H54 (cell line): ENCODE results near the gene POU2F1.
"Not testable (repeated sequence)": the region's sequence is repeated elsewhere in the genome, so short reads cannot be mapped to it uniquely, and the experiment has no call there.

ENCODE experiments used
- DNase-seq: peaks from one replicate; pipeline ENCODE4 v3.0.0; 2011; ENCODE audit warnings: low spot score, mixed read lengths; ENCODE audit not compliant: insufficient read length
- FAIRE-seq: peaks from 3 replicates; lab custom pipeline; 2011; peaks lifted over from hg19 to GRCh38; lab: Jason Lieb, UNC
- POLR2A ChIP-seq: IDR thresholded peaks from 2 replicates; pipeline ENCODE4 v1.6.1; 2011; ENCODE audit warnings: low read depth, mild to moderate bottlenecking, low read length

Gene POU2F1

GRCh38 chr1:167197236-167197635 is 23.4 kb upstream of the POU2F1 start:
- no peak for TF ChIP-seq POLR2A
- DNase-seq = no peak
- FAIRE-seq = no peak

- no peak for DNase-seq
- FAIRE-seq = no peak
- TF ChIP-seq POLR2A = no peak
These were observed 23.0 kb upstream of the POU2F1 start for GRCh38 chr1:167197692-167198091.

GRCh38 chr1:167198518-167199133 is 22.1 kb upstream of the POU2F1 start:
- TF ChIP-seq POLR2A = no peak
- no peak for FAIRE-seq
- no peak for DNase-seq

- FAIRE-seq (no peak), DNase-seq (no peak)
- no peak for TF ChIP-seq POLR2A
These were observed 21.0 kb upstream of the POU2F1 start for GRCh38 chr1:167199656-167200055.

GRCh38 chr1:167200272-167200671 is 20.4 kb upstream of the POU2F1 start:
- no peak for FAIRE-seq
- TF ChIP-seq POLR2A = no peak
- no peak for DNase-seq

- FAIRE-seq = no peak
- no peak for DNase-seq
- no peak for TF ChIP-seq POLR2A
These were observed 19.9 kb upstream of the POU2F1 start for GRCh38 chr1:167200749-167201148.

- TF ChIP-seq POLR2A = no peak
- DNase-seq (no peak), FAIRE-seq (no peak)
These were observed 18.6 kb upstream of the POU2F1 start for GRCh38 chr1:167202049-167202448.

- FAIRE-seq = not testable (repeated sequence)
These were observed 15.2 kb upstream of the POU2F1 start for GRCh38 chr1:167205306-167206050.

GRCh38 chr1:167206166-167206835 is 14.4 kb upstream of the POU2F1 start:
- FAIRE-seq (no peak), DNase-seq (no peak)
- TF ChIP-seq POLR2A = no peak

More at GRCh38 chr1:167205306-167206050, 15.2 kb upstream of the POU2F1 start:
- not testable (repeated sequence) for DNase-seq

- FAIRE-seq (no peak), DNase-seq (no peak)
- no peak for TF ChIP-seq POLR2A
These were observed 12.6 kb upstream of the POU2F1 start for GRCh38 chr1:167207940-167208623.

GRCh38 chr1:167208624-167208976 is 12.1 kb upstream of the POU2F1 start:
- no peak for TF ChIP-seq POLR2A
- no peak for FAIRE-seq
- no peak for DNase-seq

- no peak for DNase-seq
- FAIRE-seq = no peak
- TF ChIP-seq POLR2A = no peak
These were observed 11.6 kb upstream of the POU2F1 start for GRCh38 chr1:167209044-167209443.

GRCh38 chr1:167210966-167211674 is 9.6 kb upstream of the POU2F1 start:
- DNase-seq (no peak), FAIRE-seq (no peak)
- TF ChIP-seq POLR2A = no peak
